ENCODE data around the gene FAM81B. TPM values are rescaled to one million over a fixed set of nuclear protein-coding genes. Genes with fewer than 3 reads are reported as not detected.
"Not testable (repeated sequence)": the region's sequence is repeated elsewhere in the genome, so short reads cannot be mapped to it uniquely, and the experiment has no call there.

FAM81B gene
- not detected in 2 replicates for total RNA-seq (2014; rRNA removed; shearing (Covaris generic))

DNA sequence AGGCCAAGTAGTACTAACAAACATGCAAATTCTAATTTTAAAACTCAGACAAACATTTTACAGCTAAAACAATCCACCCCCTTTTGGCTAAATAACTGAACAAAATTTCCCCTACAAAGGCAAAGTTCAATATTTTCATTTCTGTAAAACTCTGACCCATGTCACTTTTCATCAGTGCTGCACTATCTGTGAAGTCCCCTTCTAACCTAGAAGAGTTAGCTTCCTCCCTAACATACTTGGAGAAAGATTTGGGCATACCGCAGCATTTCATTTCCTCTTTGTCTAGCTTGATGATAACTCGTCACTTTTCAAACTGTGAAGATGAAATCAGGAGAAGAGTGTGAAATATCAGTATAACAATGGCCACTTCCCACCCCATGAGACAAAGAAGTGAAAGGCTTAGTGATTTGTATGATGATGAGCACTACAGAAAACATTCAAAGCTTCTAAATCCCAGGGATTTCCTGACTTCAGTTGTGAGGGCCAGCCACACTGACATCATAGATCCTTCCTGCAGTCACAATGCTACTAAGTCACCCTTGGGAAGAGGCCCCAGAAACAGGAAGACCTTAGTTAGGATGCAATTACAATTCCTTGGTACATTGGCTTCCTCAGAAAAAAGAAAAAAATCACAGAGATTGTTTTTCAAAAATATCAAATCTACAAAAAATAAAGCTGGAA, at the start of gene FAM81B:
FAM81B (plus strand) TSS at position 555 of the 681 bp plus-strand sequence; CDS start at position 579, 24 bp downstream.
- no peak for DNase-seq (ENCODE audit: low read depth)

DNA sequence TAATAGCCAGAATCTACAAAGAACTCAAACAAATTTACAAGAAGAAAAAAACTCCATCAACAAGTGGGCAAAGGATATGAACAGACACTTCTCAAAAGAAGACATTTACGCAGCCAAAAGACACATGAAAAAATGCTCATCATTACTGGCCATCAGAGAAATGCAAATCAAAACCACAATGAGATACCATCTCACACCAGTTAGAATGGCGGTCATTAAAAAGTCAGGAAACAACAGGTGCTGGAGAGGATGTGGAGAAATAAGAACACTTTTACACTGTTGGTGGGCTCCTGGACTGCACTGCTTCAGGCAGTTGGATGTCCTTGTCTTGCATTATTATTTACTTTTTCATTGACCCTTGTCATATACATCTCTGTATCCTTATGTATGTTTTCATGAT, 49.7 kb upstream of the FAM81B start:
- DNase-seq (ENCODE audit: low read depth) = not testable (repeated sequence)

GRCh38 chr5:95347506-95348120, 43.6 kb upstream of the FAM81B start:
- DNase-seq (ENCODE audit: low read depth) = no peak

DNA sequence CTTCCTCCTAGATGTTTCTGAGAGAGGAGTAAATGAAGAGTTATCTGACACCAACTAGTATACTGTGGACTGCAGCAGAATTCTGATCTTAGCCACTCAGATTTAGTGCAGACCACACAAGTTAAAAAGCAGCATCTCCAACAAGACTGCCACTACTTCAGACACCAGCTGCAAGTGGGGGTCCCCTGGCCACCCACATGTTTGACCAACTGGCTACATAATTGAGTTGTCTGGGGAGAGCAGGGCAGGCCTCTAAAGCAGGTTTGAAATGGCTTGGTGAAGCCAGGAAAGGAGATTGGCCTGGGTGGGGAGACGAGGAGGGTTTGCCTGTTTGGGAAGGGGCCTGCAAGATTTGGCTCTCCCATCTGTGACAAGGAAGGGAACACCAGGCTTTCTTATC, 40.5 kb upstream of the FAM81B start:
- DNase-seq (ENCODE audit: low read depth) = no peak

- no peak for DNase-seq (ENCODE audit: low read depth)
These were observed 38.5 kb upstream of the FAM81B start for GRCh38 chr5:95352691-95353090.

DNA sequence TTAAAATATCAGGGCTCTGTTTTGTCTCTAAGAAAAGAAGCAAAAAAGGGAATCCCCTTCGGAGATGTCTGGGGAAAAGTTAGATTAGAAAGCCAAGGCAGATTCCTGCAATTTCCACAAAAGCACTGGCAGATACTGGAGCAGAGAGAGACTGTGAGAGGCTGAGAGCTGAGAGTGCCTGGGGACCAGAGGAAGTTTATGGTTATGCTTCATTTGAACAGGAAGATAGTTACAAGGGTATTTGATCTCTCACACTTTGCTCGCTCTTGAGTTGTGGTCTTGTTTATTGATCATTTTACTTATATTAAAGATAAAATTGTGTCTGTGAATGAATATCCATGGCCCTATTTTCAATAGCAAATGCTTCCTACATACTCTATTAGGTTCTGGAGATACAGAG, 32.8 kb upstream of the FAM81B start:
- DNase-seq (ENCODE audit: low read depth) = no peak

GRCh38 chr5:95358848-95359247, 32.3 kb upstream of the FAM81B start:
- DNase-seq (ENCODE audit: low read depth) = no peak

- not testable (repeated sequence) for DNase-seq (ENCODE audit: low read depth)
These were observed 30.5 kb upstream of the FAM81B start for GRCh38 chr5:95360667-95361066.

GRCh38 chr5:95365302-95366095, 25.7 kb upstream of the FAM81B start:
- DNase-seq (ENCODE audit: low read depth) = no peak

DNA sequence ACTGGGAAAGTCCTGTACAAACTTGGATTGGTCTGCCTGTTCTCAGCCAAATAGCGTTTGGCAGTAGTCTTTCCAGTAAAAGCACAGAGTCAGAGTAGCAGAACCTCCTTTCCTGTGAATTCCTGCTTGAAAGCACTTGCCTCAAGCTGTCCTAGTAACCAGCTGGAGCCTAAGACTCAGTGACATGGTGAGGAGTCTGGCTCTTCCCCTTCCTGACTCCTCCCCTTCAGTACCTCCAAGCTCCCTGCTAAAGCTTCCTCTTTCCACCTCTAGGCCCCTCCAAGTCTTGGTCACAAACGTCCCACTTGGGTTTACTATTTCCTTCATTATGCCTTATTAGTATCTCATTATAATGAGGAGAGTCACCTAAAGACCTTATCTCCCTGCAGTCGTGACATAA, 21.4 kb upstream of the FAM81B start:
- DNase-seq (ENCODE audit: low read depth) = no peak

DNA sequence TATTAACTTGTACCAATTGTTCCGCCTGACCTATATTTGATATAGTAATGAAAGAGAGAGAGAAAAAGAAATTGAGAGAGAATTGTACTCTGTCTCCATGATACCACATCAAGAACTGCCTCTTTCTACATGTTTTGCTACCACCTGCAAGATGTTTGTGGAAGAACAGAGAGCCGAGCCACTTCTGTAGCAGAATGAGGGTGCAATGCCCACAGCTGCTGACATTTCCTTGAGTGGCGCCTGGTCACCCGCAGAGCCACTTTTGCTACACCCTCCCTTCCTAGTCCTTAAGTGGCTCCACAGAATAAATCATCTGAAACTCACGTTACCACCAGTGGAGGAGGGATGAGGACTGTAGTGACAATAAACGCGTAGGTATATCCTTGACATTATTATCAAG, 17.1 kb upstream of the FAM81B start:
- DNase-seq (ENCODE audit: low read depth) = no peak

GRCh38 chr5:95375591-95375990, 15.6 kb upstream of the FAM81B start:
- DNase-seq (ENCODE audit: low read depth) = no peak

GRCh38 chr5:95379133-95379532, 12.0 kb upstream of the FAM81B start:
- DNase-seq (ENCODE audit: low read depth) = no peak

DNA sequence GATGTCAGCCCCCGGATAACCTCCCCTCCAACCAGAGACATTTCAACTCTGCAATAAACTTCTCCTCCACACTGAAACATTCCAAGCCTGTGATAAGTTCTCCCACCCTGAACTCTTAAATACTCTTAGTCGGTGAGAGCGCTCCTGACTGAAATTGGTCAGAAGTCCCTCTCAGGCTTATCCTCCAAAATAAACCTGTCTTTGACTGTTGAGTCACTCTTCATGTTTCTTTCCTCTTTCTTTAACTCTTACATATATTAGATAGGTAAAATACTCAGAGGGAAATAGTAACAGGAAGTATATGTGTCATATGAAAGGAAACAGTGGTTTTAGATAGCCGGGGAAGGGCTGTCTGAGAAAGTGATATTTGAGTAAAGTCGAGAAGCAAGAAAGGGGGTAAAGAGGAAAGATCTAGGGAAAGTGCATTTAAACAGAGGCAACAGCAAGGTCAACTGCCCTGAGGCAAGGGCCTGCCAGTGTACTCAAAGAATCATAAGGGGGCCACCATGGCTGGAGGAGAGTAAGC, 11.0 kb upstream of the FAM81B start:
- DNase-seq (ENCODE audit: low read depth) = no peak

- peak; percentile 34 for DNase-seq (ENCODE audit: low read depth)
These were observed 8.4 kb upstream of the FAM81B start for GRCh38 chr5:95382801-95383200.

DNA sequence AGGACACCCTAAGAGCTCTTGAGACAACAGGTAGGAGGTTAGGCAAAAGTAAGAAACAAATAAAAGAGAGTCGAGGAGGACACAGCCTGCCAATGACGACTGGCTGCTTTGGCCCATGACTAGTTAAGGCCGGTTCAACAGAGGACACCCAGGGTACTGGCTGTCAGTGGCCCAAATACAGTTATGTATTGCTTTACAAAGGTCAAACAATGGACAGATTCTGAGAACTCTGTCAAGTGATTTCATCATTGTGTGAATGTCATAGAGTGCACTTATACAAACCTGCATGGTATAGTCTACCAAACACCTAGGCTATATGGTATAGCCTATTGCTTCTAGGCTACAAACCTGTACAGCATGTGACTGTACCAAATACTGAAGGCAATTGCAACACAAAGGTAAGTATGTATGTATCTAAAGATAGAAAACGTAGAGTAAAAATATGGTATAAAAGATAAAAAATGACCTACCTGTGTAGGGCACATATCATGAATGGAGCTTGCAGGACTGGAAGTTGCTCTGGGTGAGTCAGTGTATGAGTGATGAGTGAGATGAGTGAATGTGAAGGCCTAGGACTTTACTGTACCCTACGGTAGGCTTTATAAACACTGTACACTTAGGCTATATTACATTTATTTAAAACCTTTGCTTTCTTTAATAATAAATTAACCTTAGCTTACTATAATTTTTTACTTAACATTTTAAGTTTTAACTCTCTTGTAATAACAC, 6.5 kb upstream of the FAM81B start:
- no peak for DNase-seq (ENCODE audit: low read depth)

- no peak for DNase-seq (ENCODE audit: low read depth)
These were observed 5.8 kb upstream of the FAM81B start for GRCh38 chr5:95385334-95385733.

DNA sequence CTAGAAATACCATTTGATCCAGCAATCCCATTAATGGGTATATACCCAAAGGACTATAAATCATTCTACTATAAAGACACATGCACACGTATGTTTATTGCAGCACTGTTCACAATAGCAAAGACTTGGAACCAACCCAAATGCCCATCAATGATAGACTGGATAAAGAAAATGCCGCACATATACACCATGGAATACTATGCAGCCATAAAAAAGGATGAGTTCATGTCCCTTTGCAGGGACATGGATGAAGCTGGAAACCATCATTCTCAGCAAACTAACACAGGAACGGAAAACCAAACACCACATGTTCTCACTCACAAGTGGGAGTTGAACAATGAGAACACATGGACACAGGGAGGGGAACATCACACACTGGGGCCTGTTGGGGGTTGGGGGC, 799 bp downstream of the FAM81B start:
- DNase-seq (ENCODE audit: low read depth) = not testable (repeated sequence)

DNA sequence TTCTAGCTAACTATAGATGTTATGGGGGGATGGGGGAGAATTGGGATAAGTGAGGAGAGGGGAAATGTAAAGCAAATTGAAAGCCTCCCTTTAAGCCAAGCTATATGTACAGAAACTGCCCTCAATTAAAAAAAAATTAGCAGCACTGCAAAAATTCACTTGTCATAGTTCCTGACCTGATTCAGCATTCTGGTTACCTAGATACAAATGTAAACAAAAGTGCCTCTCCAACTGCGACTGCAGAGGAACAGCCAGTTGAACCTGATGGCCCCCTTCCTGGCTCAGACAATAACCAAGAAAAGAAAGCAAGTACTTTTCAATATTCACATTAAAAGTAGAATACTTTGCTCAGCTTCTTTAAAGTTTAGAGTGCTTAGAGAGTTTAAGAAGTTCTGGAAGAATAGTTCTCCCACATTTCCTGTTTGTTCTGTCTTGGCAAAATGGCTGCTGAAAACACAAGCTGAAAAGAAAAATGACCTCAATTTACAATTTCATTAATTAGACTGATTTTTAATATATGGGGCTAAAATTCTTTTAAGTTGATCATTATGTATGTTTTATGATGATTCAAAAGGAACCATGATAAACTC, 1.5 kb downstream of the FAM81B start:
- peak; percentile 51 for DNase-seq (ENCODE audit: low read depth)

- DNase-seq (ENCODE audit: low read depth) = no peak
These were observed 2.1 kb downstream of the FAM81B start for GRCh38 chr5:95393279-95393678.

DNA sequence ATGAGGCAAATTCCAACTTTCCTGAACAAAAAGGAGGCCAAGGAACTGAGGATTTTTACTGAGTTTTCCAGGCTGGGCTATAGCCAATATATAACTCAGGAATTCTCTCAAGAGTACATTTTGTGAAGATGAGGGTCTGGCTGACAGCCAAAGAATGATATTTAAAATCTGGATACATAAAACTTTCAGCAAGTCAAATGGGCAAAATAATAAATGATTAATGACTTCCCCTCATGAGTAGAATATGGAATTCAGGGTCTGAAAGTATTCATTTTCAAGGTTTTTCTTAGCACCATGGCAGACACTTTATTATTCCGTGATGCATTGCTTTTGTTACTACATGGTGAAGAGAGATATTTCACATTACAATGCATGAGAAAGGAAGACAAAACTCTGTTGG, 7.8 kb downstream of the FAM81B start:
- DNase-seq (ENCODE audit: low read depth) = no peak
